ENCODE measurements around the gene PHACTR3. TPM values are rescaled to one million over a fixed set of nuclear protein-coding genes. Genes with fewer than 3 reads are reported as not detected.

Gene PHACTR3
- total RNA-seq, 4 donors from 2014 or later, result 0.66 to 7.8 TPM; not detected in 2

DNA sequence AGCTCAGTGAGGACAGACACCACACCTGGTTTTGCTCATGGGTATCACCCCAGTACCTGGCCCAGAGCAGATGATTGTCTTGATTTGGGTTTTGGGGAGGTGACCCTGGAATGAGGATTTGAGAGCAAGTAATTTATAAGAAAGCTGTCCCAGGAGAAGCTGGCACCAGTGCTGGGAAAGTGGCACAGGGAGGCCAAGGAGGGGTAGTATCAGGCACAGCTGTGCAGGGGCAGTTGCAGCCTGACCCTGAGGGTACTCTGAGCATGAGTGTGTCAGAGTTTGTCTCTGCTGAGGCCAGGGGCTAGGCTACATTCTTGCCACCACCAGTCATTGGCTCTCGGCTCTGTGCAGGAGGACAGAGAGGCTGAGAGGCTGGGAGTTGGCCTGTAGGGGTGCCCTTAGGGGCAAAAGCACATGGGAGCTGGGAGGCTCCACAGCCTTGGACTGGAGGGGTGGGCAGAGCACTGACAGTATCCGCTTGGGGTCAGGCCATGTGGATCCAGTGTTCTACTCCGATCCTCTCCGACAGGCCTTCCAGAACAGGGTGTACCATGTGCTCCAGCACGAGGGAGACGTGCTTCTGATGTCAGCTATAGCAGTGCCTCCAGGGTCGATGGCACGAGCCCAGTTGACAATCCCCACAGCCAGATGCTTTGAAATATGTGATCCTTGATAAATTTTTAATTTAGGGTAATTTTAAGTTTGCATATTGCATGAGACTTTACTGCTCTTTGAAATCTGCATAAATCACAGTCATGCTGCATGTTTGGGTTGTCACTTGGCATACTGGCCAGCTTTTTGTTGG, 121.3 kb downstream of the PHACTR3 start:
- TF ChIP-seq, protein P1, sequence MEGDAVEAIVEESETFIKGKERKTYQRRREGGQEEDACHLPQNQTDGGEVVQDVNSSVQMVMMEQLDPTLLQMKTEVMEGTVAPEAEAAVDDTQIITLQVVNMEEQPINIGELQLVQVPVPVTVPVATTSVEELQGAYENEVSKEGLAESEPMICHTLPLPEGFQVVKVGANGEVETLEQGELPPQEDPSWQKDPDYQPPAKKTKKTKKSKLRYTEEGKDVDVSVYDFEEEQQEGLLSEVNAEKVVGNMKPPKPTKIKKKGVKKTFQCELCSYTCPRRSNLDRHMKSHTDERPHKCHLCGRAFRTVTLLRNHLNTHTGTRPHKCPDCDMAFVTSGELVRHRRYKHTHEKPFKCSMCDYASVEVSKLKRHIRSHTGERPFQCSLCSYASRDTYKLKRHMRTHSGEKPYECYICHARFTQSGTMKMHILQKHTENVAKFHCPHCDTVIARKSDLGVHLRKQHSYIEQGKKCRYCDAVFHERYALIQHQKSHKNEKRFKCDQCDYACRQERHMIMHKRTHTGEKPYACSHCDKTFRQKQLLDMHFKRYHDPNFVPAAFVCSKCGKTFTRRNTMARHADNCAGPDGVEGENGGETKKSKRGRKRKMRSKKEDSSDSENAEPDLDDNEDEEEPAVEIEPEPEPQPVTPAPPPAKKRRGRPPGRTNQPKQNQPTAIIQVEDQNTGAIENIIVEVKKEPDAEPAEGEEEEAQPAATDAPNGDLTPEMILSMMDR (IDR thresholded peaks at IDR 0.05; ENCODE audit: low read depth), result no peak

DNA sequence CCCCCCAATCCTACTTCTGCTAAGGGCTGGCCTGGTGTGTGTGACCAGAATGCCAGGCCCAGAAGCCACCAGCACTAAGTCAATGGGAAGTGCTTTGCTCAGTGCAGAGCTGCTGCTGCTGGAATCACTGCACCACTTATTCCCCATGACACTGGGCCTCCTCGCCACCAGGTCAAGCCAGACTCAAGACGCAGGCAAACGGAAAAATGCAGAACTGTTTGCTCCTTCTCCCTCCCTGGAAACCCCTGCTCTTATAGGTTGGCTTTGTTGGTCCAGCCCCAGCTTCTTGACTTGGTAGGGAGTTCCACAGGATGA, 121.9 kb downstream of the PHACTR3 start:
- TF ChIP-seq, protein P1 (IDR thresholded peaks at IDR 0.05; ENCODE audit: low read depth), result no peak

DNA sequence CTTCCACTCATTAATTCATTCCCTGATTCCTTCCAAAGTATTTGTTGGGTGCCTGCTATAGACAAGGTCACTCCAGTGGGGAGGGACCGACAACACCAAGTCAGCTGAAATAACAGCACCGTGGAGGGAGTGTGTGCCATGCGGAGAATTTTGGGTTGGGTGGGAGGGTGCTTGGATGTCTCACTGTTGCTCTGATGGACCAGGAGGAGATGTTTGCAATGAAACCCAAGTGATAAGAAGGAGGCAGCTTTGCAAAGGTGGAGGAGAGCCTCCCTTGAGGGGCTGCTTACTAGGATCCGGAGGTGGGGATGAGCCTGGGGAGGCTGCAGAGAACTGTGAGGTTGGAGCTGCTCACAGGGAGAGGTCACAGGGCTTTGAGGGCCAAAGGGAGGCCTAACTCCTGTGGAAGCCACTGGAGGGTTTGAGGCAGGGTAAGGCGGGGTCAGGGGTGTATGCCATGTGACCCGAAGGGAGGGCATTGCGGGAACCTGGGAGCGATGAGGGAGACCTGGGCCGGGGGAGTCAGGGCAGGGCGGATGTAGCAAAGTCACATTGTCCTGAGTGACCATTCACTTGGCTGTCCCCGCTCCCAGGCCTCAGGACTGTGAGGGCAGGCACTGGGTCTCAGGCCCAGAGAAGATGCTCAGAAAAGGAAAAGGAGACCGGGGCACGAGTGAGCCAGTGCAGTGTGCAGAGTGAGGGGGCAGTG, 124.5 kb downstream of the PHACTR3 start:
- TF ChIP-seq, protein P1 (IDR thresholded peaks at IDR 0.05; ENCODE audit: low read depth), result no peak

DNA sequence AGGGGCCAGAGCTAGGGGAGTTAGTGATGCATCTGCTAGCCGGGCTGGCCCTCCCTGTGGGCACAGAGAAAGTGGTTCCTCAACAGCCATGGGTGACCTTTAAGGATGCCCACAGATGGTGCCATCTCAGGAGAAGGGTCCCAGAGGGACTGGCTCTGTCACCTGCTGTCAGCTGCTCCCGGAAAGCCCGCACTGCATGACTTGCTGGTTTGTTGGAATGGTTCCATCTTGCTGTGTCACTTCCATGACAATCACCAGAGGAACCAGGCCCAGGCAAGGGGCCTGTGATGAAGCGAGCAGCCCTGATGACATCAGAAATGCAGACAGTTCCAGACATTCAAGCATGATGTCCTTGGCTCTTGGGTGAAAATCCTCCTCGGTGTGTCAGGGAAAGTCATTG, 125.2 kb downstream of the PHACTR3 start:
- TF ChIP-seq, protein P1 (IDR thresholded peaks at IDR 0.05; ENCODE audit: low read depth), result no peak

DNA sequence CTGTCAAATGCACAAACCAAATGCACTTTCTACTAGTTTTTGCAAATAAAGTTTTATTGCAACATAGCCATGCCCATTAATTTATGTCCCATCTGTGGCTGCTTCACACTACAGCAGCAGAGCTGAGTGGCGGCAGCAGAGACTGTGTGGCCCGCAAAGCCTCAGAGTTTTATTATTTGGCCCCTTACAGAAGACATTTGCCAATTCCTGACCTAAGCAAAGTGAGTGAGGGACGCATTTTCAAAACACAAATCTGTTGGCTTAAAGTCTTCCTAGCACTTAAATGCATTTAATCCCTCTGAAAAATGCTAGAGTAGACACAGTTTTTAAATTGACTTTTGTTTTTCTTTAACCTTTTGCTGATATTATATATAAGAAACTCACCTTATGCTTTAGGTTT, 126.4 kb downstream of the PHACTR3 start:
- TF ChIP-seq, protein P1 (IDR thresholded peaks at IDR 0.05; ENCODE audit: low read depth), result no peak

DNA sequence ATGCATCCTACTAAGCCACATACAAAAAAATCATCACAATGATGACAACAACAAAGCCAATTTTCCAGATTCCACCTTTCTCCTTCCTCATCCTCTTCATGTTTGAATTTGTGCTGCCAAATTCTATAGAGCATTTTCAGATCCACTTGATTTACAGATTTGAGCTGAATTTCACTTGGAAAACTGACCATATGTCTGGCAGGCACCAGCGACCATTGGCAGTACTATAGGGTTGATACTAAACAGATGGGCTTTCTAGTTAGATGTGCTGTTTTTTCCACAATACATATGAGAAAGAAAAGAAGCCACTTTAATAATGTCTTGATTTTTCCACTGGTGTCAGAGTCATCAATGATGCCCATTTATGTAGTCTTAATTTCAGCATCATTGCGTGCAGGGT, 127.0 kb downstream of the PHACTR3 start:
- TF ChIP-seq, protein P1 (IDR thresholded peaks at IDR 0.05; ENCODE audit: low read depth), result no peak

DNA sequence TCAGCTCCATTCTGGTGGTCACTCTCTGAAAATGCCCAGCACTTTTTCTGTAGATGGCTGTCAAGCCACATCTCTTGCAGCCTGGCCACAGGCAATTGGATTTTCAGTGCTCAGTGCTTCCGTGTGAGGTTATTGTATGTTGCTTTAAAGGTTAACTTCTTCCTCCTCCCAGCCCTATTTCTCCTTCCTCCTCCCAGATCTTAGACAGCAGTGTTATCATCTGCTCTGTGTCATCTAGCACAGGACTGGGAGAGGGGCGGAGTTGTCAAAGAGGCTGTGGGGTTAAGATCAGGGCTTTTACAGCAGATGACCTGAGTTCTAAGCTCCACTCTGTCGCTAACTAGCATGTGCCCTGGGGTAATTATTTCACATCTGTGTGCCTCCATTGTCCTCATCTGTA, 129.0 kb downstream of the PHACTR3 start:
- TF ChIP-seq, protein P1 (IDR thresholded peaks at IDR 0.05; ENCODE audit: low read depth), result no peak

Measured in subcutaneous adipose tissue (tissue), 4 donors.